Pulmonary artery endothelial cell (primary cell): ENCODE results near the gene CTNNA3. TPM values are rescaled to one million over a fixed set of nuclear protein-coding genes. Genes with fewer than 3 reads are reported as not detected.

ENCODE experiments used
- DNase-seq: peaks from one replicate; pipeline ENCODE4 v3.0.0-alpha.2; 2011; ENCODE audit warnings: low read depth, low spot score
- total RNA-seq: library from RNA; depleted of rRNA; stranded (reverse); fragments of >200 nt; gene quantifications from 2 replicates; pipeline ENCODE4 v1.2.3, GENCODE V29; 2014

CTNNA3 gene
- total RNA-seq, 1 donor from 2014 or later = not detected

DNA sequence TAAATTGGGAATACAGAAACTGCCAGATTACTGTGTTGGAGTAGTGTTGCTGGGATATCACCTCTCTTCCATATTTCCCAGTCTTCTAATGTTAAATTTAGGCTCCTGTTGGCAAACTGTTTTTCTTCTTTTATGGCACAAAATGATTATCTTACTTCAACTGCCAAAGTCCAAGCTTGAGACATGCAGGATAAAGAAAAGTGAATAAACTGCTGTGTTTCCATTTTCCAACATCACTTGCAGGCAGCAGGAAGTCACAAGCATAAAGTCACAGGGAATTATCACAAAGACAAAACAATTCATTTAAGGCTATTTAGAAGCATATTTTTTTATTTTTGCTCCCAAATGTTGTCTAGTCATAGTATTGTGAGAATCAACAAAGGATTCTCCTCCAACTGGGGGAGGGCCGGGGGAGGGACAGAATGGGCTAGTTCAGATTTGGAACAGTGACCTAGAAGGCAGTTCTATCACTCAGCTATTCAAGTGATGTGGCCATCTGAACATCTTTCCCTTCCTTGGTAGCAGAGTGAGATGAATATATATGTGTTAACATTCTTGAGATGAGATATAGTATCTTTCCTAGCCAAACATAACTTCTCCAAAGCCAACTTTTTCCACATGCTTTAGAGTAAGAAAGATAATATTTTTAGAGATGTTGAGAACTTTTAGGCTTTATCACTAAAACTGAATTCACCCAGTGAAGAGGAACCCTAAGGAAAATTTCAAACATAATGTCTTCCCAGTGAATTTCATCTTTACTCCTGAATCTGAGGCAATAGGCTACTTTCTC, 364.7 kb downstream of the CTNNA3 start:
- no peak for DNase-seq

DNA sequence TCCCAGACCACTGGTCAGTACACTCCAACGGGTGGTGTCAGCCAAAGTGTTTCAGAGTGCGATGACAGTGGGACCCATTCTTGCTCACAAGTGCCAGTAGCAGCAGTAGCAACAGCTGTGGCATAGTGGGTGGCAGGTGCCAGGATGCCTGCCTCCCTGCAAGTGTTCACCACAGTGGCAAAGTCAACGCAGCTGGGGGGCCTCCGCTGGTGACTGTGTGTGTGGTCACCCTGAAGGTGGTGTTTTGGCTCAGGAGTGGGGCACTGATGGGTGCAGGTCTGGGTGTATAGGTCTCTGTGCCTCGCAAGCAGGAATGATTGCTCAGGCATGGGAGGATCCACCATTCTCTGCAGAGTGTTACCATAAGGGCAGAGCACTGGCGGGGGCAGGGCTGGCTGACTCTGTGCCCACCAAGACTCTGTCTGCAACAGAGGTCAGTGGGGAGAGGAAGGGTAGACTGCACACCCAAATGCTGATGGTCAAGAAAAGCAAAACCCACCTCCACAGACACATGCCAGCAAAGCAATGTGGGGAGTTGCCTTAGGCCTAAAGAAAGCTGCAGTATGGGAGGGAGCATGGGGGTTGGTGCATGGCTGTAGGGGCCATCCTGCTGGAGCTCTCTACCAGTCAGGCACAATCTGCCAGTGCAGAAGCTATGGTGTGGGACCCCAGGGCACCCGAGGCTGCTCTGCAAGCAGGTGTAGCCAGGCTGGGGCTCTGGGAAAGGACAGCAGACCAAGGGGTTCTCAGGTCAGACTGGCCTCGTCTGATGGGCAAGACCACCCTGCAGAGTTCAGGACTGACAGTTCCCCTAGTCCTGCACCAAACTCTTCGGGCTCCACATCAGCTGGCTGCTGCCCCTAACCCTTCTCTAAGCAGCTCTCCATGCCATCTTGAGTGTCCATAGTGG, 368.1 kb downstream of the CTNNA3 start:
- no peak for DNase-seq

DNA sequence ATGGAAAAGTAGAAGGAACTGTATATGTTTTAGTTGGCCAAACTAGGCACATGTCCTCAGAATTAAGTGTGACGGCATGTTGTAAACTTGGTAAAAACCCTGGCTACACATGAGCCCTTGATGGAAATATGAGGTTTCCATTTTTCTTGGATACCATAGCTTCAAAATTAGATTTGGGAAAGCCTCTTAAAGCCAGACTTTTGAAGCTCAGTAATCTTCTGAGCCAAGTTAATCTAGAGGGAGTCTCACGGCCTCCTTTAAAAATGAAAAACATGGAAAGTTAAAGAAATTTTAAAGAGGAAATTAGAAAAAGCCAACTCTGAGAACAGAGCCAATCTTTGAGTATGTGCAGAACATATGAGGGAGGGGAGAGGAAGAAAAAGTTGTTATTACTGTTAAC, 376.0 kb downstream of the CTNNA3 start:
- DNase-seq = no peak

DNA sequence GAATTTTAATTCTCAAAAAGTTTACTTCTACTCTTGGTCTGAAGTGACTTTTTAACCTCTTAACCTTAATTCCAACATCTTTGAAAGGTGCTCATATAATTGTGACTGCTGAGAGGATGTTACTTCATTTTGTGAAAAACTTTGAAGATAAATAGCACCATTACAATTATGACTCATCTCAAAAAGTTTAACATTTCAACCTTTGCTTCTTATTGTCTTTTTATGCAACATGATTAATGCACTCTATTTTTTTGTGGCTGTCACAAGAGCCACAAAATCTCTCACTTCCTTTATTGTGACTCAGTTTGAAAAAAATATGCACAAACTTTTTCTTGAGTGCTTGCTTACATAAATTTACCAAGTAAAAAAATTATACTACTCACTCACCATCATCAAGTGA, 387.1 kb downstream of the CTNNA3 start:
- no peak for DNase-seq

DNA sequence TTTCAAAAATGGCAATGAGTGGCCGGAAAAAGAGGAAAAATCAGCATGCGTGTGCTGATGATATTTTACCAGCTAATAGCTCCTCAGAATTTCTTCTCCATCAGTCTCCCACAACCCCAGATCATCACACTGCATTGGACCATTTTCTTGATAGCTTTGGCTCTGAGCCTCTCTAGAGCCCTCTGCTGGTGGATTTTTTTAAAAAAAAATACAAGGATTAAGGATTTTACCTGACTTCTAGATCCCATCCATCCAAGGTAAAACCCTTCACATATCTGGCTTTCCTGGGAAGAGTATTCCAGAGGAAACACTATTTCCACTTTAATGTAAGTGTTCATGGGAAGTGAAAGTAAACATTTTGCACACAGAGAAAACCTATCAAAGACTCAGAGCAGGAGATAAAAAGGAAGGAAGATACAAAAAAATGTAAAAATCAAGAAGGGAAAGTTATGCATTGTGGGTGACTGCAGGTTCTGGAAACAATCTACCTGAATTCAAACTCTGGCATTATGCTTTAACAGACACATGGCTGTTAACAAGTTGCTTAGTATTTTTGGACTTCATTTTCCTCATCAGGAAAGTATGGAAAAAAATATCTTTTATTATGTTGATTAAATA, 389.3 kb downstream of the CTNNA3 start:
- DNase-seq = no peak

DNA sequence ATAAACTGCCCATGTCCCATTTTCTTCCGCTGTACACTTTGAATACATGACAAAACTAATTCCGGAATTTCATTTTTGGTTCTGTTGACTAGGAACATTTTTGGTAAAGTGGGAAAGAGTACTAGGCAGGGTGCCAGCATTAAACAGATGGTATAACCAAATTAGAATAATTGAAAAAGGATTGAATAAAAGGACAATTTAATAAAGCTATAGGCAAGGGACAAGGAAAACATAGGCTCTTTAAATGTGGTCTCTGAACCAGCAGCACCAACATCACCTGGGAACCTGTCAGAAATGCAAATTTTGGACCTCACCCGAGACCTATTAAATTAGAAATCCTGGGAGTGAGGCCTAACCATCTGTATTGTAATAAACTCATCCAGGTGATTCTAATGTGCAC, 393.3 kb downstream of the CTNNA3 start:
- no peak for DNase-seq

DNA sequence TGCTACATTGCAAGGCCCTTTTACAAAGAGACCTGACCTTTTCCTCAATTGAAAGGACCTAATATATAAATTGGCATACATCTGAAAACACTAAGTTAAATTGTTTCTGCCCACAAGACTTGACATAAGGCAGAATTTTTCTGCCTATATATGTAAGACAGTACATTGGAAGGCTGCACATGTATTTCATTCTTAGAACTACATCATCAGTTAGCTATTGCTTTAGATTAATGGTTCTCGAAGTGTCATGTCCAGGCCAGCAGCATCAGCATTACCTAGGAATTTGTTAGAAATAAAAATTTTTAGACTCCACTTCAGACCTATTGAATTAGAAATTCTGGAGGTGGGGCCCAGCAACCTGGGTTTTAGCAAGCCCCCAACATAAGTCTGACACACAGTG, 396.2 kb downstream of the CTNNA3 start:
- DNase-seq = no peak

DNA sequence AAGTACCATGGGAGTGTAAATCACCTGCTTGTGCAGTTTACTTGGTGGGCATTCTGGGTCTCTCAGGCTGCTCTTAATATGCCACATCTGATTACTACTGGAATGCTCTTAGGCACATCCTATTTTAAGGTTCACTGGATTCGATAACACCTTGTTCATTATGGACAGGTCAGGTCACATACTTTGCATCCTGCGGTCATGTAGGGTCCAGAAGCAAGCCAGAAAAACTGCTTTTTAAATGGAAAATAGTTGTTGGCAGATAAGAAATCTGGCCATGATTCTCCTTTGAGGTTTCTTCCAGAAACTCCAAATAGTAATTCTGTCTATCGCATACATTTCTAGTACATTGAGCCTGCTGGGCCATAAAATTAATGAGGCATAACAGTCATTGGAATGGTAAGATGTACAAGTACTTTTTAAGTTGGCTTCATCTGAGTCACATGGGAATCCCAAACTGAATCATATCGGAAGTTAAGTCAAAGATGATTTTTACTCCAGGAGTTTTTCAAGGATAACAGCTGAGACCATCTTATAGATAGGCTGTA, 398.3 kb downstream of the CTNNA3 start:
- DNase-seq = no peak

DNA sequence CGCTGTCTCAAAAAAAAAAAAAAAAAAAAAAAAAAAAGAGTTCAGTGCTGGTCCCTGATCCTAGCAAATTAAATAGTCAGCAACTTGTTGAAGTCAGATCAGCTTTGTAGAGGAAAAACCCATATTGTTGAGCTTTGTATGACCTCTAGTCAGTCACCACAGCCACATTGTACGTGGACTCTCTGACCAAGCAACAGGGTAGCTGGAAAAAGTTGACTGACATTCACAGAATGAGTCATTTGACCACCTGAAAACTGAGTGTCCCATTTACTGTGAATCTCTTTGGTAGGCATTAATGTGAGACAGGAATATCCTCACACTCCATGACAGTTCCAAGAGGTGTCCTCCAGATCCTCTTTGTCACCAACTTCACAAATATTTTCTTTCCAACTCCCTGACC, 399.1 kb downstream of the CTNNA3 start:
- DNase-seq = no peak

DNA sequence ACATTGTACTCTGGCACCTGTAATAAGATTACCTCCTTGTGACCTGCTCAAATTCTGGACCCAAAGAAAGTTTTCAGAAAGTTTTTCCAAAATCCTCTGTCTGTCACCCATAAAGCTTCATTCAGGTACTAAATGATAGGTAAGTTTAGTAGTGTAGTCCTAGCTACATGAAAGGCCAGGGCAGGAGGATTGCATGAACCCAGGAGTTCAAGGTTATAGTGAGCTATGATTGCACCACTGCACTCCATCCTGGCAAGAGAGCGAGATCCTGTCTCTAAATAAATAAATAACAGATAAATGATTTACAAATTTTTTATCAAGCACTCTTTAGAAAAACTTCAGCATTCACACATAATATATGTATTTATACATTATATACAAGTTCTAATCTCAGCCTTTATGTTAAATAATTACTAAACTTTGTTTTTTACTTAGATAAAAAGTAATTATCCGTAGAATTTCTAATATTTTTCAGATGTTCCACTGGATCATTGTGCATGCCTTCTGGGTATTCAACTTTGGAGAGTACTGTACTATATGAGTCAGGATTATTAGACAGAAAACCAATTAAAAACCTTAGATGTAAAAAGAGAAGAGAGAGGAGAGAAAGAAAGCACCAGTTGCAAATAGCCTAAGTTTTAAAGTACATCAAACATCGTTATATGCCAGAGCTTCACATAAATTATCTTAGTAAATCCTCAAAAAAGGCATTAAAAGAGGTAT, 407.1 kb downstream of the CTNNA3 start:
- DNase-seq = no peak

DNA sequence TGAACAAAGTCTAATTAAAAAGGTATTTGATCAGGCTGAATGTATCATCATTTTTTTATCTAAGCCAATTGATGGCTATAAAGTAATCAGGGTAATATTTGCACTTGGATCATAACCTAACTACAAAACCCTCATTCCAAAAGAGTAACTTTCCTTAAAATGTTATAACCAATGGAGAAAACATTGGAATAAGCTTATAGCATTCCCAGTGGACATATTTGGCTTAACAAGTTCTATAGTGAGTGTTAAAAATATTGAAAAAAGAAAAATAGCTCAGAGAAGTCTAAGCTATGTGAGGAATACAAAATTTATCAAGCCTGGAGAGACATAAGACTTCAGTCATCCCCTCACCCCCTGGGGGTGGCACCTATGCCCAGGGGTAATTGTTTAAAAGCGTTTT, 411.4 kb downstream of the CTNNA3 start:
- DNase-seq = no peak

DNA sequence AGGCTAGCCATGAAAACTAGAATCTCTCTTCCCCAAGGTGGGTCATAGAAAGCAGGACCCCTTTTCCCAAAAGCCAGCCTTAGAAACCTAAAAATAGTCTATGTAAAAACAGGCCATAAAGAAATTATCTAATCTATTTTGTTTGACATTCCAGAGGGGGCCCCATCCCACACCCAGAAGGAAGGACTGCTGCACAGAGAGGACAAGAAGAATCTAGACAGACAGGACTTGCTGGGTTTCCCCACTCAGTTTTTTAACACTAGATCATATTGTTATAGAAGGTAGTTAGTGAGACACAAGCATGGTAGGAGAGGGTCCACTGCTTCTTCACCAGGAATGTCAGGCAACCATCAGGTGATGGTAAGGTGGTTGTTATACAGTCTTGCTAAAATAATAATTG, 413.1 kb downstream of the CTNNA3 start:
- DNase-seq = no peak

DNA sequence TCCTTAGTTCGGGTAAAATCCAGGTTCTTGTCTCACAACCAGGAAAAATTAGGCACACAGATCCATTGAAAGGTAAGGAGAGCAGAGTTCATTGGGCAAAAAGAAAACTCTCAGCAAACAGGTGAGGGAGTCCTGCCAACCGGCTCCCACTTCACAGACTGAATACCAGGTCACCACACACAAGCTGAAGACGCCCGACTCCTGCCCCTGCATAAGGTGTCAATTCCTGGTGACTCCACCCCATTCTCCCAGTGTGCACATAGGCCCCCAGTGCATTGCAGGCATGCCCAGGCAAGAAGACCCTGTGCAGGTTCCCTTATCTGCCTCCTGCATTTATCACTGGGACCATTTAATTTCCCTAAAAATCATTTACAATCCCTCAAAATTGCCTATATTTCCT, 415.6 kb downstream of the CTNNA3 start:
- no peak for DNase-seq

DNA sequence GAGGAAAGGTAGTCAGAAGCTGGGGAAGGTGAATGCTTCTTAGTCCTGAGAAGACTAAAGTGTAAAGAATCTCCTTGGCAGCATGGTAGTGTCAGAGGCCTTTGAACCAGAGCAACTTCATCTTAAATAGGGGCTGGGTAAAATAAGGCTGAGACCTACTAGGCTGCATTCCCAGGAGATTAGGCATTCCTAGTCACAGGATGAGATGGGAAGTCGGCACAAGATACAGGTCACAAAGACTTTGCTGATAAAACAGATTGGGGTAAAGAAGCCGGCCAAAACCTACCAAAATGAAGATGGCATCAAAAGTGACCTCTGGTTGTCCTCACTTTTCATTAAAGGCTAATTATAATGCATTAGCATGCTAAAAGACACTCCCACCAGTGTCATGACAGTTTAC, 418.6 kb downstream of the CTNNA3 start:
- no peak for DNase-seq

DNA sequence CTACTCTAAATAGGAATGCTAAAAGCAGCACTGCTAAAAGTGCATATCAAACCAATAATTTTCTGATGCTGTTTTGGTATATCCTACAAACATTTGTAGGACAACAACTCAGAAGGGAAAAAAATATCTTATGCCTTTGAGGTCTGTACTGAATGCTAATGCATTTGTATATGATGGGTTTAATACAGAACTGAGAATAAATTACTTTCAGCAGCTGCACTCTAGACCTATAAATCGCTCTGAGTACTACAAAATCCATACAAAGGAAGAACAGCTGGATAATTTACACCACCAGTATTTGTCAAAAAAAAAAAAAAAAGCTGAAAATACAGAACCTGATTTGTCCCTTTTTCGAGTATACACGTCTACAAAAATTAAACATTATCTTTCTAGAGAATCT, 426.2 kb downstream of the CTNNA3 start:
- DNase-seq = no peak

DNA sequence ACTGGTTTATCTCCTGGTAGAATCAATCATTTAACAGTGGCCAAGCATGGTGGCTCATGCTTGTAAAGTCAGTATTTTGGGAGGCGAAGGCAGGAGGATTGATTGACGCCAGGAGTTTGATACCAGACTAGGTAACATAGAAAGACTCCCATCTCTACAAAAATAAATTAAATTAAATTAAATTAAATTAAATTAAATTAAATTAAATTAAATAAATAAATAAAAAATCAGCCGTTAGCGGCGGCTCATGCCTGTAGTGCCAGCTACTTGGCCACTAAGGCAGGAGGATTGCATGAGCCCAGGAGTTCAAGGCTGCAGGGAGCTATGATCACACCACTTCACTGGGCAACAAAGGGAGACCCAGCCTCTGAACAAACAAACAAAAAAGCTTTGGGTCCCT, 427.8 kb downstream of the CTNNA3 start:
- DNase-seq = no peak

DNA sequence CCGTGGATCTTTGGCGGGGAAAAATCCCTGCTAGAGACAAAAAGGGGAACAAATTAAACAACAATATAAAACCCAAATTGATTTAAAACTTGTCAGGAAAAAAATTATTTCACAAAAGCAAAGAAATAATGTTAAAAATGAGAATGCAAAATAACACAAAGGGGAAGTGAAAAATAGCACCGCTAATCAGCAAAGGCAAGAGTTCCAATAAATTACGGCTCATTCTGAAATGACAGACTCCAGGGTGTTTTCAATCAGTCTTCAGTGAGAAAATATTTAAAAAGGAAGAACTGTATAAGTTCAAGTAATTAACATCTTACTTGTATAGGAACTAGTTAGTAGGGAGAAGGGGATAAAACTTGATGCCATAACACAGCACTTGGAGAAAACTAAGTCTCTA, 433.3 kb downstream of the CTNNA3 start:
- no peak for DNase-seq

DNA sequence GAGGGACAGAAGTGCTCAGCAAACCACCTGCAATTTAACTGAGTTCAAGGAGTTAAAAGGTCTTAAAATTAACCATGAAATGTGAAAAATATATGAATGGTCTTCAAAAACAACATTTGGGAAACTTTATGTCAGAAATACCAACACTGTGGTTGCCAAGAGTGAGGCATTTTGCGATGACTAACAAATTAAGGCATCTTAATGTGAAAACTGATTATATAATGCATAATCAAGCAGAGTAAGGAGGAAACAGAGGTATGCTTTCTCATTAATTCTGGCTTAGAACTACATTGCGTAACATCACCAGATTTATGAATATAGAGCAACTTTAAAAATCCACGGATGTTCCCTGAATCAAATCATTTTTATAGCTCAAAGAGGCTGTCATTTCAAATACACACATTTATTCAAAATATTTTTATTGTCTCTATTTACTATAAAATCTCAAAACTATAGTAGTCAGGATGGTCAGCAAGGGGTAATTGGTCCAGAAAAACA, 434.6 kb downstream of the CTNNA3 start:
- DNase-seq = no peak

DNA sequence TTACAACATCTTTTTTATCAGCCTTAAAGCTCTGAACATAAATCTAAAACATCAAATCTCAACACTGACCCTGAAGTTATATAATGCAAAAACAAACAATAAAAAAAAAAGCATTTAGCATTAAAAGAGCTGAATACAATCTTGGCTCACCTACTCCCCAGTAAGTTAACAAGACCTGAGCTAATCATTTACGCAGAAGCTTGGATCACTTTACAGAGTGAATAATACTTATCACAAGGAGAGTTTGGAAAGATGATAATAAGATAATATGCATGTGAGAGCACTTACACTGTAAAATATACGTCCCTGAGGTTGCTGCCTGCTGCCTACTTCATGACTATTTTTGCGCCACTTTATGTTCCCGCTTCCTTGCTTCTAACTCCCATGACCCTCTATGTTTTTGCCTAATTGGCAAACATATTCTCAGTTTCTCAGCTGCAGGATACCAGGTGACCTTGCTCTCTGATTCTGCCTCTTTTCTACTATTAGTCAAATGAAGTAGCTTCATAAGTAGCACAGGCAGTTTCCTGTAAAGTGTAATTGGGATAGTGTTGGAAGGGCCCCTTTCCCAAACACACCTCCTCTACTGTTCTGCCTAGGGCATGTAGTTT, 436.6 kb downstream of the CTNNA3 start:
- no peak for DNase-seq

DNA sequence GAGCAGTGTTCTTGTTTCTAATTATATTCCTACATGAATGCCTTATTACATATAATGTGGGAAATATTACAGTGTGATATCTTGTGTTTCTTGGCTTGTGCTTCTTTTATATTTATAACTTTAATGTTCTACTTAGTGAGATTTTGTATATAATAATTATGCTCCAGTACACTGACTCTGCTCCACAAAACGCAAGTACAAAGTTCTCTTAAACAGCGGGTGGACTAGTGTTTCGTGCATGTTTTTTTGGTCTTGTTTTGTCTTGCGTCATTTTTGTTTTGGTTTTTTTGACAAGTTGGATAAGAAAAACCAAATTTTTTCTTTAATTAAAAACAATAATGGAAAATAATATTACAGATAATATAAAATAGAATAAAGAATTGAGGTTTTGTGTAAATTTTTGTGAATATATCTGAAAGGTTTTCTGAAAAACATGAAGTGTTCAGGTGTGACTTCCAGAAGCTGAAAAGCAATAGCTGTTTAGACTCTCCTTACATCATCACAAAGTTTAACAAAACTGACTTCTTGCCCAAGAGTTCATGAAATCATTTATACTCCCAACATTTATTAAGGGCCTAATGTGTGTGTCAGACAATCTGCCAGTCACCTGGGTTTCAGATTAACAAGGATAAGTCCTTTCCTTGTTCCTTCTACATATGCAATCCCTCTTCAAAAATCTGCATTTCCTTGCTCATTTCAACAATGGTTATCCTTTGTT, 438.4 kb downstream of the CTNNA3 start:
- no peak for DNase-seq
